ENCODE measurements around the gene ZFYVE19. TPM values are rescaled to one million over a fixed set of nuclear protein-coding genes. Genes with fewer than 3 reads are reported as not detected.

ZFYVE19 gene
- total RNA-seq, 1 donor from 2014 or later = 61.0 TPM

DNA sequence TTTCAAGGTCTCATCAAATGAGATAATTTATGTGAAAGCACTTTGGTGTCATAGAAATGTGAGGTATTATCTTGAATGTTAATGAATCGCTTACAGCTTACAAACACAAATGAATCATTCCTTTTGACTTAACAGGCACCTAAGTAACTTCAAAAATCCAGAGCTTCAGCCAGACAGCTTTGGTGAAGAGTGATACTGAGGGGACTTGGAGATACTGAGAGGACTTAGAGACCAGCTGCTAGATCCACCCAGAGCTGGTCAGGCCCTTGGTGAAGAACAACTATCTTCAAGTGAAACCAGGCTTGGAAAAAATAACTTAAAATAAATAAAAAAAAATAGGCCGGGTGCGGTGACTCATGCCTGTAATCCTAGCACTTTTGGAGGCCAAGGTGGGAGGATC, 16.2 kb upstream of the ZFYVE19 start:
- TF ChIP-seq, protein P1, sequence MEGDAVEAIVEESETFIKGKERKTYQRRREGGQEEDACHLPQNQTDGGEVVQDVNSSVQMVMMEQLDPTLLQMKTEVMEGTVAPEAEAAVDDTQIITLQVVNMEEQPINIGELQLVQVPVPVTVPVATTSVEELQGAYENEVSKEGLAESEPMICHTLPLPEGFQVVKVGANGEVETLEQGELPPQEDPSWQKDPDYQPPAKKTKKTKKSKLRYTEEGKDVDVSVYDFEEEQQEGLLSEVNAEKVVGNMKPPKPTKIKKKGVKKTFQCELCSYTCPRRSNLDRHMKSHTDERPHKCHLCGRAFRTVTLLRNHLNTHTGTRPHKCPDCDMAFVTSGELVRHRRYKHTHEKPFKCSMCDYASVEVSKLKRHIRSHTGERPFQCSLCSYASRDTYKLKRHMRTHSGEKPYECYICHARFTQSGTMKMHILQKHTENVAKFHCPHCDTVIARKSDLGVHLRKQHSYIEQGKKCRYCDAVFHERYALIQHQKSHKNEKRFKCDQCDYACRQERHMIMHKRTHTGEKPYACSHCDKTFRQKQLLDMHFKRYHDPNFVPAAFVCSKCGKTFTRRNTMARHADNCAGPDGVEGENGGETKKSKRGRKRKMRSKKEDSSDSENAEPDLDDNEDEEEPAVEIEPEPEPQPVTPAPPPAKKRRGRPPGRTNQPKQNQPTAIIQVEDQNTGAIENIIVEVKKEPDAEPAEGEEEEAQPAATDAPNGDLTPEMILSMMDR (IDR thresholded peaks at IDR 0.05) = no peak
- intact Hi-C loops (cut with DNase I) = no loop called here
- H3K4me3 ChIP-seq = no peak overlapping the region

DNA sequence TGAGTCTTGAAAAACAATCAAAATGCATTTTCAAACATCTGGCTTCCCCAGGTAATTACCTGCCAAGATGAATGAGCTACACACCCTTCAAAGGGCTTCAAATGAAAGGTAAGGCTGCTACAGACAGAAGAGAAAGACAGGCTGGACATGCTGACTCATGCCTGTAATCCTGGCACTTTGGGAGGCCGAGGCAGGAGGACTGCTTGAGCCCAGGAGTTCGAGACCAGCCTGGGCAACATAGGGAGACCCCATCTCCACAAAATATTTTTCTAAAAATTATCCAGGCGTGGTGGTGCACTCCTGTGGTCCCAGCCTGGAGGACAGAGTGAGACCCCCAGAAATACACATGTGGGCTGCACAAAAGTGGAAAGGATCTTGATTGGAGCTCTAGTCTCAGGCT, 14.5 kb upstream of the ZFYVE19 start:
- Histone ChIP-seq H3K27me3 (no peaks in the 10 kb centered on the region), H3K9me3 (no peaks in the 10 kb centered on the region), H3K4me1 (peaks cover 0 to 2% of the 10 kb centered on the region in 2 donors), H3K4me3 (no peak overlapping the region), H3K36me3 (peaks cover 9% of the 10 kb centered on the region in 2 donors), H3K27ac (no peak overlapping the region)
- intact Hi-C loops (cut with DNase I) = no loop called here
- TF ChIP-seq, protein P1 (IDR thresholded peaks at IDR 0.05) = no peak
- no peak for DNase-seq (ENCODE audit: low spot score in 2 of 2)

More for the DNA sequence above, 16.2 kb upstream of the ZFYVE19 start:
- H3K27me3 ChIP-seq = no peaks in the 10 kb centered on the region
- H3K4me1 ChIP-seq = peaks cover 0 to 2% of the 10 kb centered on the region in 2 donors
- H3K36me3 ChIP-seq = peaks cover 9% of the 10 kb centered on the region in 2 donors
- no peak overlapping the region for H3K27ac ChIP-seq
- DNase-seq (ENCODE audit: low spot score in 2 of 2) = no peak
- no peaks in the 10 kb centered on the region for H3K9me3 ChIP-seq

DNA sequence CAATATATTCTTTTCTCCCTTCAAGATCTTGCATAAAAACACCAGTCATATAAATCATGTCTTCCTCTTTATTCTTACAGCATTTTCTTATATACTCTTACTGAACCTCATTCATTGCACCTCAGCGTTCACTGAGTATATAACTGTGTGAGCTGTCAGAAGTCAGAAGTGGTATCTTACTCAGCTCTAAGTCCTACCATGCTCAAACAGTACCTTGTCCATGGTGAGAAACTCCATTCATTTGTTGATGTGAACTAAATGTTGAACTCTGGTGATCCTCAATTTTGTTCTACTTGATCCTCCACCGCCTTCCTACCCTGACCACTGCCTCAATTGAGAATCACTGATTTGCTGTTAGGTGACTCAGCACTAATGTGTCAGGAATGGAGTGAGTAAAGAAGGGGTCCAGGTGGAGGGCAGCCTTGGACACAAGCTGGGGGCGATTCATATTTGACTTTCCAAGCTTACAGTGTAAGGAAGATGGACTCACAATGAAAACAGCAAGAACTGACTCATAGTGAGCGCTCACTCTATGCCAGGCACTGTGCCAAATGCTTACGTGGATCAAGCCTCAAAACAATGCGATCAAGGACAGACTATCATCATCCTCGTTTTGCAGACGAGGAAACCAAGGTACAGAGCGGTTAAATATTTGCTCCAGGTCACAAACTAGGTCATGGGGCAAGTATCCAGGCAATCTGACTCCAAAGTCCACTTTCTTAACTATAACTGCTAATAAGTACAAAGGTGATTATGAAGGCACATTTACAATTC, 13.5 kb upstream of the ZFYVE19 start:
- TF ChIP-seq, protein P1 (IDR thresholded peaks at IDR 0.05) = no peak
- H3K4me1 ChIP-seq = no peaks in the 10 kb centered on the region
- DNase-seq (ENCODE audit: low spot score in 2 of 2) = no peak

DNA sequence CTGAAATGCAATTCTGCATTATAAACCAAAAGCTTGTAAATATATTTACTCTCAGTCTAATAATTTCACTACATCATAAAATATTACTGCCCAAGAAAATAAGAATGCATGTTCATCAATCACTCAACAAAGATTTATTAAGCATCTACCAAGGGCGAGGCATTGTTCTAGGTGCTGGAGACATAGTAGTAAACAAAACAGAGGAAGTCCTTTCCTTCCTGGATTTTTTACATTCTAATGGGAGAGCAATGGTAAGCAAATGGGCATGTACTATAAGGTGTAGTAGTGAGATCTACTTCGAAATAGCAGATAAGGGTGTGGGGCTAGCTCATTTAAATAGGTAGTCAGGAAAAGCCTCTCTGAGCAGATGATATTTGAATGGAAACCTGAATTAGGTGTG, 10.8 kb upstream of the ZFYVE19 start:
- Histone ChIP-seq H3K27ac (no peak overlapping the region), H3K4me3 (no peak overlapping the region), H3K36me3 (peaks cover 8 to 9% of the 10 kb centered on the region in 2 donors), H3K9me3 (no peaks in the 10 kb centered on the region), H3K4me1 (no peaks in the 10 kb centered on the region), H3K27me3 (no peaks in the 10 kb centered on the region)
- DNase-seq (ENCODE audit: low spot score in 2 of 2) = no peak
- intact Hi-C loops (cut with DNase I) = no loop called here
- TF ChIP-seq, protein P1 (IDR thresholded peaks at IDR 0.05) = no peak

More for the DNA sequence above, 13.5 kb upstream of the ZFYVE19 start:
- no peaks in the 10 kb centered on the region for H3K27me3 ChIP-seq
- no peaks in the 10 kb centered on the region for H3K9me3 ChIP-seq
- H3K4me3 ChIP-seq = no peak overlapping the region
- intact Hi-C loops (cut with DNase I) = no loop called here
- H3K36me3 ChIP-seq = peaks cover 9% of the 10 kb centered on the region in 2 donors
- H3K27ac ChIP-seq = no peak overlapping the region

DNA sequence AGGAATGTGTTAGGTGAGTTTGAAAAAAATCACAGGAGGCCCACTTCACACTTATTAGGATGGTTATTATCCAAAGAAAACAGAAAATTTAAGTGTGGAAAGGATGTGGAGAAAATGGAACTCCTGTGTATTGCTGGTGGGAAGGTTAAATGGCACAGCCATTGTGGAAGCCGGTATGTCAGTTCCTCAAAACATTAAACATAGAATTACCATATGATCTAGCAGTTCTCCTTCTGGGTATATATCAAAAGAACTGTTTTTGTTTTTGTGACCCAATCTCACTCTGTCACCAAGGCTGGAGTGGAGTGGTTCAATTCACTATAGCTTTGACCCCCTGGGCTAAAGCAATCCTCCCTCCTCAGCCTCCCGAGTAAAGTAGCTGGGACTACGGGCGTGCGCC, 10.4 kb upstream of the ZFYVE19 start:
- H3K36me3 ChIP-seq = peaks cover 4 to 5% of the 10 kb centered on the region in 2 donors
- intact Hi-C loops (cut with DNase I) = no loop called here
- no peaks in the 10 kb centered on the region for H3K9me3 ChIP-seq
- no peak overlapping the region for H3K27ac ChIP-seq
- no peak for DNase-seq (ENCODE audit: low spot score in 2 of 2)
- H3K27me3 ChIP-seq = no peaks in the 10 kb centered on the region
- TF ChIP-seq, protein P1 (IDR thresholded peaks at IDR 0.05) = no peak
- no peak overlapping the region for H3K4me3 ChIP-seq
- no peaks in the 10 kb centered on the region for H3K4me1 ChIP-seq

All from ascending aorta (tissue), 2 donors.